Epithelial cell of proximal tubule (primary cell): ENCODE results near the gene TRIM24. TPM values are rescaled to one million over a fixed set of nuclear protein-coding genes. Genes with fewer than 3 reads are reported as not detected.

Experiments
- DNase-seq: peaks from one replicate; pipeline ENCODE4 v3.0.0-alpha.2; 2011; ENCODE audit warnings: low read depth
- H3K4me3 ChIP-seq: 2 replicates; pipeline ENCODE4 v1.5.1; 2011; ENCODE audit warnings: low read depth, mild to moderate bottlenecking, low read length
- total RNA-seq: library from RNA; depleted of rRNA; stranded (reverse); fragments of >200 nt; gene quantifications from 2 replicates; pipeline ENCODE4 v1.2.3, GENCODE V29; 2015
- TF ChIP-seq, protein P1 (sequence below): conservative IDR thresholded peaks from 2 replicates; pipeline ENCODE4 v1.5.1; 2012; ENCODE audit warnings: low read depth, mild to moderate bottlenecking, low read length

The TRIM24 gene
- total RNA-seq, 1 donor from 2014 or later, result 21.4 TPM

- no peak overlapping the region for H3K4me3 ChIP-seq
- TF ChIP-seq, protein P1, sequence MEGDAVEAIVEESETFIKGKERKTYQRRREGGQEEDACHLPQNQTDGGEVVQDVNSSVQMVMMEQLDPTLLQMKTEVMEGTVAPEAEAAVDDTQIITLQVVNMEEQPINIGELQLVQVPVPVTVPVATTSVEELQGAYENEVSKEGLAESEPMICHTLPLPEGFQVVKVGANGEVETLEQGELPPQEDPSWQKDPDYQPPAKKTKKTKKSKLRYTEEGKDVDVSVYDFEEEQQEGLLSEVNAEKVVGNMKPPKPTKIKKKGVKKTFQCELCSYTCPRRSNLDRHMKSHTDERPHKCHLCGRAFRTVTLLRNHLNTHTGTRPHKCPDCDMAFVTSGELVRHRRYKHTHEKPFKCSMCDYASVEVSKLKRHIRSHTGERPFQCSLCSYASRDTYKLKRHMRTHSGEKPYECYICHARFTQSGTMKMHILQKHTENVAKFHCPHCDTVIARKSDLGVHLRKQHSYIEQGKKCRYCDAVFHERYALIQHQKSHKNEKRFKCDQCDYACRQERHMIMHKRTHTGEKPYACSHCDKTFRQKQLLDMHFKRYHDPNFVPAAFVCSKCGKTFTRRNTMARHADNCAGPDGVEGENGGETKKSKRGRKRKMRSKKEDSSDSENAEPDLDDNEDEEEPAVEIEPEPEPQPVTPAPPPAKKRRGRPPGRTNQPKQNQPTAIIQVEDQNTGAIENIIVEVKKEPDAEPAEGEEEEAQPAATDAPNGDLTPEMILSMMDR, result no peak
Observed at GRCh38 chr7:138442822-138443221, 17.2 kb upstream of the TRIM24 start.

DNA sequence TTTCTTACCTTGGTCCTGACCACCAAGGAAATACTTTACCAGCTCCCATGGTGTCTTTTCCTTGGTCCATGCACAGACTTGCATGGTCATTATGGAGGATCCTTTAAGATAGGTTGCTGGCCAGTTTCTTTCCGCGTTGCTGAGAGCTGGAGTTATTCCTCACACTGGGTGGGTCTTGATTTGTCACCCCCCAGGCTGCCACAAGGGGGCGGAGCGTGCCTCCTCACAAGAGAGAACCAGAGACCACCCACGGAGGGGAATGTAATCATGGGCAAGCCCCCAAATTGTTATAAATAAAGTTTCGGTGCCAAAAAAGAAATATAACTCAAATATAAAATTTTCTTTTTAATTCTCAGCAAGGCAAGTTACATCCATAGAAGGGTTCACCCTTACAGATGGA is 10.5 kb upstream of the TRIM24 start:
- TF ChIP-seq, protein P1, result peak; percentile 52
- no peak overlapping the region for H3K4me3 ChIP-seq
- DNase-seq, result no peak

More at GRCh38 chr7:138442822-138443221, 17.2 kb upstream of the TRIM24 start:
- DNase-seq, result no peak

- H3K4me3 ChIP-seq, result no peak overlapping the region
- TF ChIP-seq, protein P1, result no peak
- DNase-seq, result no peak
Observed at GRCh38 chr7:138455609-138456008, 4.5 kb upstream of the TRIM24 start.

DNA sequence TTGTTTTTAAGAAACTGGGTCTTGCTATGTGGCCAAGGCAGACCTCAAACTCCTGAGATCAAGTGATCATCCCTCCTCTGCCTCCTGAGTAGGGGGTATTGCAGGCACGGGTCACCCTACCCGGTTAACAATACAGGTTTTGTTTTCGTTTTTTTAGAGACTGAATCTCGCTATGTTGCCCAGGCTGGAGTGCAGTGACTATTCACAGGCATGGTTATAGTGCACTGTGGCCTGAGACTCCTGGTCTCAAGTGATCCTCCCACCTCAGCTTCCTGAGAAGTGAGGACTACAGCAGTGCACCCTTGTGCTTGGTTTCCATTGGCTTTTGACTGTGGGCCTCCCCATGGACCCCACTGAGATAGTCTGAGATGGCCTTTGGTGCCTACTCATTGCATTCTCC is 3.8 kb upstream of the TRIM24 start:
- no peak overlapping the region for H3K4me3 ChIP-seq
- no peak for DNase-seq
- TF ChIP-seq, protein P1, result no peak

DNA sequence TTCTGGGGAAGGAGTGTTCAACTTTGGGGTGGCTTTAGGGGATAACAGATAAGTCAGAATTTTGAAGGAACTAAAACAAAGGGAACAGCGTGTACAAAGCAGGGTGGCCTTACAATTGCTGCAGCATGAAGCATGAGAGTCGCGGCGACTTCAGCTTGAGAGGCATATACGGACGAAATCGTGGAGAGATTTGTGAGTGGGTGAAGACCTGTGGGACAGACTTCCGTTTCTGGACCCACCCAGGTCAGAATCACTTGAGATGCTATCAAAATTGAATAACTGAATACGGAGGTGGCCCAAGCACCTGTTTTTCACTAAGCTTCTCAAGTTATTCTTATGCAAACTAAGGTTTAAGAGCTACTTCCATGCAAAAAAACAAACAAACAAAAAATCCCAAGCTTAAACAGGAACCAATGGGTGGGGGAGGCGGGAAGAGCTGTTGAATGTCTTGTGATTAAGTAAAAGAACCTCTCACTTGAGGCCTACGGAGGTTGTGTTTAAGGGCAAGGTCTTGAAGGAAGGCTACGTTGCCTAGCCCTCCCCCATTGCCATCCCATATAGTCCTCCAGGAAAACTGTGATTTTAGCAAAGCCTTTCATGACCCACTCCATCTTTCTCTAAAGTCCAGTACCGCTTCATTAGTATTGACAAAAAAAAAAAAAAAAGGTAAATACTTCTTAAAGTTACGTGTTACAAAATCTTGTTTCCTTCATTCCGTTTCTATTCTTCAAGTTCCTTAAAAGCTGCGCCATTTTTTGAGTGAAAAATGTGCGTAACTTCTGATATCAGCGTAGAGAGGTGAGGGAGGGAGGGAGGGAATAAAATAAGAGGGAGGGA is 1.3 kb upstream of the TRIM24 start:
- H3K4me3 ChIP-seq, result no peak overlapping the region
- TF ChIP-seq, protein P1, result no peak
- no peak for DNase-seq

DNA sequence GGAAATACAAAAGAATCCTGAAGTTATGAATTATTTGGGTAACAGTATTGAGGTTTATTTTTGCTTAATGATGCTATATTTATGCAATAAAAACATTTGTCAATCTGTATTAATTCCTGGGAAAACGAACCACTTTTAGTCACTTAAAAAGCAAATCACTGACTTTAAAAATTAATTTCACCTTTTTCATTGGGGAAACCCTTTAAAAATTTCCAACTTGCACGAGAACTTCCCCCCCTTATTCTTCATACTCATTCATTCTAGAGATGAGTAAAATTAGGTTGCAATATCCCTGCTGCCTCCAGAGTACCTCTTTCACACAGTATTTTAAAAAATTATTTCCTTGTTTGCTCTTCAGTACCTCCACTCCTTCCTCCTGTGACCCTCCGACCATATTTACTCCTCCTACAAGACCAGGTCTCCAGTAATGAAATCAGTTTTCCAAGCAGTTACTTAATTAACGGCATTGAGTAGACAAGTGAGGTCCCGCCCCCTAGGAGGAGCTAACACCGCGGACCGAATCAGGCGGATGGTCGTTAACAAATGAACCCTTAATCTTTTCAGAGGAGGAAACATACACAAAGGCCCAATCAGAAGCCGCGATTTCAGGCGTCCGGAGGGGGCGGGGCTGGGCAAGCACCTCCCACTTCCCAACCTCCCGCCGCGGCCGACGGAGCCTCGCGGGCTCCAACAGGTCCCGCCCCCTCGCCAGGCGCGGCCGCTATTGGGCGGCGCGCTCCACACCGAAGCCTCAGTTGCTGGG is 465 bp upstream of the TRIM24 start:
- H3K4me3 ChIP-seq, result peak overlapping the region; percentile 54
- TF ChIP-seq, protein P1, result peak; percentile 11
- peak; percentile 87 for DNase-seq
